OCI-LY1 (cell line): ENCODE data around the gene ANKRD39.
A peak's percentile ranks its signal among the peaks of the same experiment; 100 is the strongest.

Experiments used
- H2AFZ ChIP-seq: fragments of 200-600 bp; sonication (generic), shearing (Covaris generic); 2 replicates; pipeline ENCODE4 v1.6.0; 2014; ENCODE audit warnings: antibody characterized with exemption, mild to moderate bottlenecking, low read length
- H3F3A ChIP-seq: fragments of 200-600 bp; sonication (generic), shearing (Covaris generic); 2 replicates; pipeline ENCODE4 v1.6.0; 2014; ENCODE audit warnings: mild to moderate bottlenecking, antibody characterized with exemption, low read length, moderate library complexity; ENCODE audit not compliant: insufficient read depth
- H3K27ac ChIP-seq: fragments of 200-600 bp; sonication (generic); 2 replicates; pipeline ENCODE4 v1.5.1; 2014; ENCODE audit warnings: low read length, mixed run types, mild to moderate bottlenecking, low read depth; ENCODE audit not compliant: poor library complexity, severe bottlenecking
- H3K27me3 ChIP-seq: fragments of 200-600 bp; sonication (generic); 2 replicates; pipeline ENCODE4 v1.6.0; 2014; ENCODE audit warnings: antibody characterized with exemption, mild to moderate bottlenecking, low read length, moderate library complexity; ENCODE audit not compliant: insufficient read depth
- H3K36me3 ChIP-seq: fragments of 200-600 bp; sonication (generic); 2 replicates; pipeline ENCODE4 v1.6.1; 2014; ENCODE audit warnings: mild to moderate bottlenecking, antibody characterized with exemption, low read length, moderate library complexity, mixed read lengths; ENCODE audit not compliant: insufficient read depth
- H3K4me1 ChIP-seq: fragments of 200-600 bp; sonication (generic); 2 replicates; pipeline ENCODE4 v1.5.1; 2014; ENCODE audit warnings: mild to moderate bottlenecking, low read length, moderate library complexity; ENCODE audit not compliant: insufficient read depth, severe bottlenecking
- H3K4me2 ChIP-seq: fragments of 200-600 bp; sonication (generic), shearing (Covaris generic); 2 replicates; pipeline ENCODE4 v1.6.1; 2014; ENCODE audit warnings: low read length
- H3K4me3 ChIP-seq: fragments of 200-600 bp; sonication (generic); 2 replicates; pipeline ENCODE4 v1.5.1; 2014; ENCODE audit warnings: low read length, low read depth, mild to moderate bottlenecking, mixed read lengths; ENCODE audit not compliant: poor library complexity, severe bottlenecking
- H3K79me2 ChIP-seq: fragments of 200-600 bp; shearing (Covaris generic); 2 replicates; pipeline ENCODE4 v1.6.1; 2016; ENCODE audit warnings: mixed run types, low read length, mixed read lengths; ENCODE audit not compliant: insufficient read depth
- H3K9ac ChIP-seq: fragments of 200-600 bp; sonication (generic), shearing (Covaris generic); 2 replicates; pipeline ENCODE4 v1.6.1; 2014; ENCODE audit warnings: mild to moderate bottlenecking, low read length, mixed read lengths
- H3K9me2 ChIP-seq: fragments of 200-600 bp; sonication (generic), shearing (Covaris generic); 2 replicates; pipeline ENCODE4 v1.6.1; 2014; ENCODE audit warnings: low read depth, mild to moderate bottlenecking, low read length, mixed read lengths
- H3K9me3 ChIP-seq: fragments of 200-600 bp; shearing (Covaris generic); 2 replicates; pipeline ENCODE4 v1.6.1; 2014; ENCODE audit warnings: low read length, mixed read lengths
- H4K20me1 ChIP-seq: fragments of 200-600 bp; sonication (generic), shearing (Covaris generic); 2 replicates; pipeline ENCODE4 v1.6.0; 2016; ENCODE audit warnings: mild to moderate bottlenecking, low read length; ENCODE audit not compliant: insufficient read depth
- EZH2 ChIP-seq: fragments of 200-600 bp; sonication (generic), shearing (Covaris generic); IDR thresholded peaks from 2 replicates; pipeline ENCODE4 v1.8.0; 2017; ENCODE audit warnings: borderline replicate concordance, mixed run types, mild to moderate bottlenecking, antibody characterized with exemption, low read length, moderate library complexity, mixed read lengths
- TF ChIP-seq, protein P1 (sequence below): fragments of 200-600 bp; sonication (generic), shearing (Covaris generic); IDR thresholded peaks from 2 replicates; pipeline ENCODE4 v1.5.1; 2017; ENCODE audit warnings: mild to moderate bottlenecking, antibody characterized with exemption, low read length, moderate library complexity, mixed read lengths

Gene ANKRD39

DNA sequence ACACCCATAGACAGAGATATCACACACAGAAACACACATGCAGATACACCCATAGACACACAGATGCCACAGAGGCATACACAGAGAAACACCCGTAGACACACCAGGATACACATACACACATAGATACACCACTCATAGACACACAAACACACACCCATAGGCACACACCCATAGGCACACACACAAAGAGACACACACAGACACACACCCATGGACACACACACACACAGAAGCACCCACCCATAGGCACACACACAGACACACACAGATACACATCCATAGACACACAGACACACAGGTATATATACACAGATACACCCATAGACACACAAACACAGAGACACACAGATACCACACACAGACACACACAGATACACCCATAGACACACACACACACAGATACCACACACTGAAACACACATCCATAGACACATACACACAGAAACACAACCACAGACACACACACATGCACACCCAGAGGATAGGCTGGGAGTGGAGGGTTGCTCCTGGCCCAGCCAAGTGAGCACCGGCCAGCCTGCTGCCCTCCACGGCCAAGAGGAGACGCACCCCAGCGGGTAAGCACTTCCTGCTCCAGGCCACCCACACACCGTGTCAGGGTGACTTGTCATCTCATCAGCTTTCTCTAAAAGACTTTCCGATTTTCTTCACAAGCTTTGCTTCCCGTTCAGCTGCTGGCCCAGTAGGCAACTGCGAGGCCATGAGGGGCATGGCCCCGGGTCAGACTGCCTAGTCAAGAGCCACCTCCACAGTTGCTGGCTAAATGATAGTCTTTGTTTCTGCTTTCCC lies 55.8 kb downstream of the ANKRD39 start:
- Histone ChIP-seq H3K9ac (no peak overlapping the region), H3K4me2 (no peak overlapping the region)

DNA sequence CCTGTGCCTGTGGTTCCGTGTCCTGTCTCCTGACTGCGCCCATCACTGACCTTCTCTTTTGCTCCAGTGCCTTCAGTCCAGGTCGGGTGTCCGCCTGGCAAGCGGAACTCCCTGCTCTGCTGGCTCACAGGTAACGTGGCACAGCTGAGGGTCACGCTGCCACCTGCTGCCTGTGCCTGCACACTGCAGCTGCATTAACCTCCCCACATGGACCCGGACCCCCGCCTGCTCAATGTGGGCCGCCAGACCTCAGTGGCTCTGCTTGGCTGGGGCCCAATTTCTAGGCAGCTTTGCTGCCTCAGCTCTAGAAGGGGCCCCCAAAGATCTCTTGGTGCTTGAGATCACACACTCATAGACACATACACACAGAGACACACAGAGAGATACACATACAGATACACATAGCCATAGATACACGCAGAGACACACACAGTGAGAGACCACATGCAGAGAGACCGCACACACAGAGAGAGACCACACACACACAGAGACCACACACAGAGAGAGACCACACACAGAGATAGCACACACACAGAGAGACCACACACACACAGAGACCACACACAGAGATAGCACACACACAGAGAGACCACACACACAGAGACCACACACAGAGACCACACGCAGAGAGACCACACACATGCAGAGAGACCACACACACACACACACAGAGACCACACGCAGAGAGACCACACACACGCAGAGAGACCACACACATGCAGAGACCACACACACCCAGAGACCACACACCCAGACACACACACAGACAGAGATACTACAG lies 56.6 kb downstream of the ANKRD39 start:
- Histone ChIP-seq H3F3A (no peaks in the 10 kb centered on the region), H3K79me2 (no peaks in the 10 kb centered on the region), H3K9ac (no peak overlapping the region), H3K4me2 (peak overlapping the region; percentile 30; the same call in 1 of the 2 replicates), H2AFZ (no peak overlapping the region), H3K27me3 (no peaks in the 10 kb centered on the region), H3K9me3 (no peaks in the 10 kb centered on the region), H3K4me3 (no peak overlapping the region), H4K20me1 (no peaks in the 10 kb centered on the region), H3K9me2 (no peaks in the 10 kb centered on the region), H3K36me3 (no peaks in the 10 kb centered on the region; the same call in 1 of the 2 replicates), H3K27ac (no peak overlapping the region), H3K4me1 (peaks cover 3% of the 10 kb centered on the region)
- TF ChIP-seq EZH2, result no peak
- TF ChIP-seq, protein P1, sequence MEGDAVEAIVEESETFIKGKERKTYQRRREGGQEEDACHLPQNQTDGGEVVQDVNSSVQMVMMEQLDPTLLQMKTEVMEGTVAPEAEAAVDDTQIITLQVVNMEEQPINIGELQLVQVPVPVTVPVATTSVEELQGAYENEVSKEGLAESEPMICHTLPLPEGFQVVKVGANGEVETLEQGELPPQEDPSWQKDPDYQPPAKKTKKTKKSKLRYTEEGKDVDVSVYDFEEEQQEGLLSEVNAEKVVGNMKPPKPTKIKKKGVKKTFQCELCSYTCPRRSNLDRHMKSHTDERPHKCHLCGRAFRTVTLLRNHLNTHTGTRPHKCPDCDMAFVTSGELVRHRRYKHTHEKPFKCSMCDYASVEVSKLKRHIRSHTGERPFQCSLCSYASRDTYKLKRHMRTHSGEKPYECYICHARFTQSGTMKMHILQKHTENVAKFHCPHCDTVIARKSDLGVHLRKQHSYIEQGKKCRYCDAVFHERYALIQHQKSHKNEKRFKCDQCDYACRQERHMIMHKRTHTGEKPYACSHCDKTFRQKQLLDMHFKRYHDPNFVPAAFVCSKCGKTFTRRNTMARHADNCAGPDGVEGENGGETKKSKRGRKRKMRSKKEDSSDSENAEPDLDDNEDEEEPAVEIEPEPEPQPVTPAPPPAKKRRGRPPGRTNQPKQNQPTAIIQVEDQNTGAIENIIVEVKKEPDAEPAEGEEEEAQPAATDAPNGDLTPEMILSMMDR, result peak; percentile 92

More for the DNA sequence above, 55.8 kb downstream of the ANKRD39 start:
- Histone ChIP-seq H3F3A (no peaks in the 10 kb centered on the region), H4K20me1 (no peaks in the 10 kb centered on the region), H3K9me2 (no peaks in the 10 kb centered on the region), H2AFZ (no peak overlapping the region), H3K36me3 (no peaks in the 10 kb centered on the region; the same call in 1 of the 2 replicates), H3K79me2 (no peaks in the 10 kb centered on the region), H3K27ac (no peak overlapping the region), H3K4me1 (peaks cover 11% of the 10 kb centered on the region), H3K9me3 (no peaks in the 10 kb centered on the region), H3K4me3 (no peak overlapping the region), H3K27me3 (no peaks in the 10 kb centered on the region; the same call in 1 of the 2 replicates)
- TF ChIP-seq, protein P1, result no peak
- TF ChIP-seq EZH2, result no peak

DNA sequence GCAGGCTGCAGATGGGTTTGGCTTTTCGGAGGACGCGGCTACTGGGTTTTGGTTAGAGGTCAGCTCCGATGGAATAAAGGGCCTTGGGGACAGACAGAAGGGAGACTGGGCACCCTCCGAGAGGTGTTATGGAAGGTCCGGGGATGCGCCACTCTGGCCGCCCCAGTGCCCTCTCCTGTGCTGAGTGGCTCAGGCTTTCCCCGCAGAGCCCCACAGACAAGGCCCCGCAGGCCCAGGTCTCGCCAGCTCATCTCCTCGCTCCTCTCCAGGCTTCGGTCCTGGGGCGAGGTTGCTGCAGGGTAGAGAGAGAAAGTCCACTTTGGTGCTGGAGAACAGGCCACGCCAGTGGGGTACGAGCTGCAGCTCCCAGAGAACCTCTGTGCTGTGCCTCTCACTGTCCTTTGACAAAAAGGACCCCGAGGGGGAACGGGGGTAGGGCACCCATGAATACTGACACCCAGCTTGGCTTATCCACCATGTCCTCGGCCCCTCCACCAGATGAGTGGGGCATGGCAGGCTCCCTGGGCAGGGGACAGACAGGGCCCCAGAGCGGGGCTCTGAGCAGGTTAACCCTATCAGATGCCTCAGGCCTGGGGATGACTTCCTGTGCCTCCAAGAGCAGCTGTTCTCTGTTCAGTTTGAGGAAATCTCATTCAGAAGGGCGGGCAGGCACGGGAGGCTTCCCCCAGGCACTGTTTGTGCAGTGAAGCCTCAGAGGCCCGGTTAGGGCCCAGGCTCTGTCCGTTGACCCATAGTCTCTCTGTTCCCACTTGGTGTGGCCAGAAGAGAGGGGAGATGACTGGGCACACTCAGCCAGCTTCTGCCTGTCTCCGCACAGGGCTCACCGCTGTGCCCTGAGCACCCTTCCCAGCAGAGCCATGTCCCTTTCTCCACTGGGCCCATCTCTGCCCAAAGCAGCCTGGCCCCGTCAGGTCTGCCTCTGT lies 57.5 kb downstream of the ANKRD39 start:
- H3K4me3 ChIP-seq, result no peak overlapping the region
- no peaks in the 10 kb centered on the region for H3K9me2 ChIP-seq
- H3K4me1 ChIP-seq, result peaks cover 3% of the 10 kb centered on the region
- no peaks in the 10 kb centered on the region for H3K36me3 ChIP-seq
- no peaks in the 10 kb centered on the region for H3K27me3 ChIP-seq
- H3K79me2 ChIP-seq, result no peaks in the 10 kb centered on the region
- H3K9ac ChIP-seq, result no peak overlapping the region
- no peak overlapping the region for H3K27ac ChIP-seq
- H2AFZ ChIP-seq, result no peak overlapping the region
- no peaks in the 10 kb centered on the region for H3F3A ChIP-seq
- H4K20me1 ChIP-seq, result no peaks in the 10 kb centered on the region
- peak overlapping the region; percentile 30; the same call in 1 of the 2 replicates for H3K4me2 ChIP-seq
- TF ChIP-seq, protein P1, result no peak
- no peak for TF ChIP-seq EZH2
- no peaks in the 10 kb centered on the region for H3K9me3 ChIP-seq
